ENCODE results near the gene ARIH2. TPM values are rescaled to one million over a fixed set of nuclear protein-coding genes. Genes with fewer than 3 reads are reported as not detected.

The ARIH2 gene
- polyA plus RNA-seq, 1 donor (not counting 4 experiments of a cell fraction or from before 2014, with no cell fraction given): 66.7 TPM

- TF ChIP-seq CTCF (optimal IDR thresholded peaks at IDR 0.05 in 1 of 3, IDR thresholded peaks at IDR 0.05 in 1 of 3, conservative IDR thresholded peaks at IDR 0.05 in 1 of 3; ENCODE audit: extremely low read depth in 1 of 3, insufficient read depth in 2 of 3, low read length in 3 of 3) (no peak), EZH2 (IDR thresholded peaks at IDR 0.05; ENCODE audit: low read length) (no peak)
- no peaks in the 10 kb centered on the region for H3K9me1 ChIP-seq (ENCODE audit: control insufficient read depth, extremely low read depth, insufficient read depth, low read length)
- no peaks in the 10 kb centered on the region for H3K36me3 ChIP-seq (ENCODE audit: control insufficient read depth in 2 of 2, extremely low read depth in 1 of 2, insufficient read depth in 2 of 2, low read length in 2 of 2)
- H3K79me2 ChIP-seq (ENCODE audit: control insufficient read depth, insufficient read depth, low read length): no peaks in the 10 kb centered on the region
- no peaks in the 10 kb centered on the region for H3K4me1 ChIP-seq (ENCODE audit: control insufficient read depth, extremely low read depth, insufficient read depth, low read length)
- H3K9ac ChIP-seq (ENCODE audit: control insufficient read depth, extremely low read depth, insufficient read depth, low read length): no peak overlapping the region
- H3K4me3 ChIP-seq (ENCODE audit: control insufficient read depth in 2 of 3, extremely low read depth in 1 of 3, insufficient read depth in 2 of 3, low read depth in 1 of 3, low read length in 3 of 3): no peak overlapping the region
- H3K27ac ChIP-seq (ENCODE audit: control insufficient read depth, insufficient read depth, low read length): no peak overlapping the region
- dilution Hi-C loops (cut with MboI; ENCODE audit: extremely low pct_ligation_motif_present, low sequenced_read_pairs): no loop called here
- H3K9me3 ChIP-seq (ENCODE audit: control insufficient read depth, low read depth, low read length): no peaks in the 10 kb centered on the region
- no peak overlapping the region for H3K4me2 ChIP-seq (ENCODE audit: control insufficient read depth, extremely low read depth, insufficient read depth, low read depth, low read length)
- FAIRE-seq: no peak
- no peaks in the 10 kb centered on the region for H4K20me1 ChIP-seq (ENCODE audit: control insufficient read depth, extremely low read depth, insufficient read depth, low read length)
- no peaks in the 10 kb centered on the region for H3K27me3 ChIP-seq (ENCODE audit: control insufficient read depth, extremely low read depth, insufficient read depth, low read length)
- H2AFZ ChIP-seq (ENCODE audit: control insufficient read depth, low read length): no peak overlapping the region
- no peak for DNase-seq (ENCODE audit: low read depth, low spot score)
These were observed 37.6 kb upstream of the ARIH2 start for GRCh38 chr3:48881006-48881405.

GRCh38 chr3:48881652-48882114, 37.0 kb upstream of the ARIH2 start:
- Histone ChIP-seq H3K9me3 (ENCODE audit: control insufficient read depth, low read depth, low read length) (no peaks in the 10 kb centered on the region), H3K36me3 (ENCODE audit: control insufficient read depth in 2 of 2, extremely low read depth in 1 of 2, insufficient read depth in 2 of 2, low read length in 2 of 2) (no peaks in the 10 kb centered on the region), H3K27ac (ENCODE audit: control insufficient read depth, insufficient read depth, low read length) (no peak overlapping the region), H3K27me3 (ENCODE audit: control insufficient read depth, extremely low read depth, insufficient read depth, low read length) (no peaks in the 10 kb centered on the region), H3K79me2 (ENCODE audit: control insufficient read depth, insufficient read depth, low read length) (no peaks in the 10 kb centered on the region), H3K4me3 (ENCODE audit: control insufficient read depth in 2 of 3, extremely low read depth in 1 of 3, insufficient read depth in 2 of 3, low read depth in 1 of 3, low read length in 3 of 3) (no peak overlapping the region), H3K9ac (ENCODE audit: control insufficient read depth, extremely low read depth, insufficient read depth, low read length) (no peak overlapping the region), H4K20me1 (ENCODE audit: control insufficient read depth, extremely low read depth, insufficient read depth, low read length) (no peaks in the 10 kb centered on the region), H3K4me2 (ENCODE audit: control insufficient read depth, extremely low read depth, insufficient read depth, low read depth, low read length) (no peak overlapping the region), H3K9me1 (ENCODE audit: control insufficient read depth, extremely low read depth, insufficient read depth, low read length) (no peaks in the 10 kb centered on the region), H3K4me1 (ENCODE audit: control insufficient read depth, extremely low read depth, insufficient read depth, low read length) (no peaks in the 10 kb centered on the region), H2AFZ (ENCODE audit: control insufficient read depth, low read length) (no peak overlapping the region)
- DNase-seq (ENCODE audit: low read depth, low spot score) (no peak), FAIRE-seq (no peak)
- TF ChIP-seq EZH2 (IDR thresholded peaks at IDR 0.05; ENCODE audit: low read length): no peak
- TF ChIP-seq CTCF (optimal IDR thresholded peaks at IDR 0.05 in 1 of 3, IDR thresholded peaks at IDR 0.05 in 1 of 3, conservative IDR thresholded peaks at IDR 0.05 in 1 of 3; ENCODE audit: extremely low read depth in 1 of 3, insufficient read depth in 2 of 3, low read length in 3 of 3): no peak
- dilution Hi-C loops (cut with MboI; ENCODE audit: extremely low pct_ligation_motif_present, low sequenced_read_pairs): no loop called here

All from keratinocyte (primary cell).